Endothelial cell of umbilical vein (primary cell): Measurements from ENCODE around the gene BRAT1. TPM values are rescaled to one million over a fixed set of nuclear protein-coding genes. Genes with fewer than 3 reads are reported as not detected.

ENCODE experiments used
- BruUV-seq: library from RNA; stranded (reverse); fragments of 400-500 nt; replicated peaks from 2 replicates; lab custom pipeline; 2021; lab: Mats Ljungman, UMichigan
- CTCF ChIA-PET: fragments of 300-600, 350-600 bp; sonication (Branson Sonifier 250); formaldehyde crosslinking; loops from one replicate; lab custom pipeline; 2021; ENCODE audit warnings: antibody characterized with exemption, inconsistent platforms; lab: Charles Lee
- POLR2A ChIA-PET: fragments of 300-600, 350-600 bp; sonication (Branson Sonifier 250); formaldehyde crosslinking; loops from one replicate; lab custom pipeline; 2021; ENCODE audit warnings: antibody characterized with exemption, inconsistent platforms; lab: Charles Lee
- DNase-seq: peaks from one replicate; pipeline ENCODE4 v3.0.0-alpha.2; 2011; ENCODE audit warnings: low read depth, low spot score
- FAIRE-seq: peaks from 2 replicates; lab custom pipeline; 2011; peaks lifted over from hg19 to GRCh38; lab: Jason Lieb, UNC
- H2AFZ ChIP-seq: 2 replicates; pipeline ENCODE4 v1.6.0; 2012; ENCODE audit warnings: low read depth, low read length, control low read depth, inconsistent platforms
- H3K27ac ChIP-seq: 2 replicates; pipeline ENCODE4 v1.5.1; 2011; ENCODE audit warnings: low read depth, mild to moderate bottlenecking, control low read depth, low read length, moderate library complexity; ENCODE audit not compliant: insufficient read depth
- H3K27me3 ChIP-seq, 2 experiments: 2 replicates each; pipeline versions ENCODE4 v1.6.0 to v1.6.1; 2011; ENCODE audit warnings: low read length in 2 of 2, mixed read lengths in 1 of 2; ENCODE audit not compliant: control insufficient read depth in 2 of 2, insufficient read depth in 2 of 2
- H3K36me3 ChIP-seq, 2 experiments: 2 replicates in 1 of 2; 3 replicates in 1 of 2; pipeline ENCODE4 v1.5.1; 2011; ENCODE audit warnings: low read length in 2 of 2, mild to moderate bottlenecking in 1 of 2, moderate library complexity in 1 of 2; ENCODE audit not compliant: control insufficient read depth in 2 of 2, insufficient read depth in 2 of 2; ENCODE audit errors: extremely low read depth in 1 of 2
- H3K4me1 ChIP-seq: 3 replicates; pipeline ENCODE4 v1.5.1; 2011; ENCODE audit warnings: mild to moderate bottlenecking, low read length; ENCODE audit not compliant: control insufficient read depth, insufficient read depth; ENCODE audit errors: extremely low read depth
- H3K4me2 ChIP-seq: 2 replicates; pipeline ENCODE4 v1.6.1; 2011; ENCODE audit warnings: low read length, control low read depth, mixed read lengths; ENCODE audit not compliant: insufficient read depth
- H3K4me3 ChIP-seq, 3 experiments: fragments of 200-600 bp in 1 of 3; sonication (generic), shearing (Covaris generic) in 1 of 3; replicated peaks in 1 of 3; 2 replicates each; pipeline ENCODE4 v1.5.1; 2011 to 2016; ENCODE audit warnings: control low read depth in 3 of 3, low read length in 3 of 3, mild to moderate bottlenecking in 2 of 3, inconsistent platforms in 1 of 3, low read depth in 1 of 3, moderate library complexity in 1 of 3; ENCODE audit not compliant: insufficient read depth in 1 of 3
- H3K79me2 ChIP-seq: 2 replicates; pipeline ENCODE4 v1.6.0; 2012; ENCODE audit warnings: low read length, inconsistent platforms; ENCODE audit not compliant: control insufficient read depth, insufficient read depth
- H3K9ac ChIP-seq: replicated peaks from 2 replicates; pipeline ENCODE3; 2011; ENCODE audit warnings: low read length, control low read depth; ENCODE audit not compliant: insufficient read depth; ENCODE audit errors: extremely low read depth
- H3K9me1 ChIP-seq: replicated peaks from 3 replicates; pipeline ENCODE4 v1.6.0; 2011; ENCODE audit warnings: mild to moderate bottlenecking, low read length; ENCODE audit not compliant: control insufficient read depth, insufficient read depth; ENCODE audit errors: extremely low read depth
- H3K9me3 ChIP-seq: replicated peaks from 2 replicates; pipeline ENCODE4 v1.5.1; 2012; ENCODE audit warnings: low read length, inconsistent platforms; ENCODE audit not compliant: control insufficient read depth, insufficient read depth
- H4K20me1 ChIP-seq: replicated peaks from 2 replicates; pipeline ENCODE3; 2011; ENCODE audit warnings: mild to moderate bottlenecking, low read length; ENCODE audit not compliant: control insufficient read depth, insufficient read depth; ENCODE audit errors: extremely low read depth
- CTCF ChIP-seq, 2 donors: IDR thresholded peaks; 1 replicate in 1 of 2; 2 replicates in 1 of 2; pipeline ENCODE4 v1.5.1; 2011; ENCODE audit warnings: low read length in 2 of 2, mild to moderate bottlenecking in 2 of 2, moderate library complexity in 2 of 2, control low read depth in 1 of 2, inconsistent platforms in 1 of 2, low read depth in 1 of 2; ENCODE audit not compliant: insufficient read depth in 1 of 2; ENCODE audit errors: extremely low read depth in 1 of 2
- EZH2 ChIP-seq: IDR thresholded peaks from 2 replicates; pipeline ENCODE4 v1.6.1; 2012; ENCODE audit warnings: borderline replicate concordance, low read depth, mild to moderate bottlenecking, moderate library complexity, low read length, inconsistent platforms; ENCODE audit not compliant: severe bottlenecking
- FOS ChIP-seq: IDR thresholded peaks from 2 replicates; pipeline ENCODE4 v1.6.1; 2011; ENCODE audit warnings: mild to moderate bottlenecking, low read length, moderate library complexity, borderline replicate concordance; ENCODE audit not compliant: insufficient read depth
- GATA2 ChIP-seq: IDR thresholded peaks from 2 replicates; pipeline ENCODE4 v1.7.0; 2011; ENCODE audit warnings: low read depth, mild to moderate bottlenecking, moderate library complexity, mixed read lengths, low read length; ENCODE audit not compliant: insufficient read length, insufficient read depth
- JUN ChIP-seq: IDR thresholded peaks from 2 replicates; pipeline ENCODE4 v1.6.1; 2011; ENCODE audit warnings: borderline replicate concordance, low read depth; ENCODE audit not compliant: insufficient read length, insufficient read depth
- MYC ChIP-seq: IDR thresholded peaks from one replicate; pipeline ENCODE4 v1.6.1; 2011; ENCODE audit warnings: mild to moderate bottlenecking, low read depth, low read length
- POLR2A ChIP-seq: IDR thresholded peaks from 2 replicates; pipeline ENCODE4 v1.6.1; 2012; ENCODE audit warnings: low read depth, mild to moderate bottlenecking, control low read depth, low read length
- dilution Hi-C: fragments of 300-500 bp; cut with MboI; formaldehyde crosslinking; loops from one replicate; pipeline ENCODE4 v1.15.0; 2019; ENCODE audit warnings: low sequenced_read_pairs; ENCODE audit not compliant: extremely low pct_ligation_motif_present
- intact Hi-C: fragments of 100-400 bp; cut with micrococcal nuclease; formaldehyde crosslinking; loops from one replicate; pipeline ENCODE4 v1.10.0; 2022
- polyA plus RNA-seq, 4 experiments: library from polyadenylated mRNA; depleted of rRNA in 3 of 4; stranded (reverse) in 3 of 4; unstranded in 1 of 4; fragments of >200 nt; gene quantifications; 2 replicates each; pipeline versions ENCODE4 v1.2.1 to v1.2.3, GENCODE V29; 2011 to 2012; ENCODE audit warnings: missing spikeins in 1 of 4
- total RNA-seq: library from RNA; stranded (reverse); gene quantifications from 2 replicates; pipeline ENCODE4 v1.2.3, GENCODE V29; 2021
- TF ChIP-seq, protein P1 (sequence below): IDR thresholded peaks from 2 replicates; pipeline ENCODE4 v1.6.1; 2011; ENCODE audit not compliant: insufficient read depth, insufficient read length

BRAT1 gene
- total and polyA plus RNA-seq, 2 donors (not counting 3 experiments of a cell fraction or from before 2014, with no cell fraction given) = 31.1 to 31.6 TPM

DNA sequence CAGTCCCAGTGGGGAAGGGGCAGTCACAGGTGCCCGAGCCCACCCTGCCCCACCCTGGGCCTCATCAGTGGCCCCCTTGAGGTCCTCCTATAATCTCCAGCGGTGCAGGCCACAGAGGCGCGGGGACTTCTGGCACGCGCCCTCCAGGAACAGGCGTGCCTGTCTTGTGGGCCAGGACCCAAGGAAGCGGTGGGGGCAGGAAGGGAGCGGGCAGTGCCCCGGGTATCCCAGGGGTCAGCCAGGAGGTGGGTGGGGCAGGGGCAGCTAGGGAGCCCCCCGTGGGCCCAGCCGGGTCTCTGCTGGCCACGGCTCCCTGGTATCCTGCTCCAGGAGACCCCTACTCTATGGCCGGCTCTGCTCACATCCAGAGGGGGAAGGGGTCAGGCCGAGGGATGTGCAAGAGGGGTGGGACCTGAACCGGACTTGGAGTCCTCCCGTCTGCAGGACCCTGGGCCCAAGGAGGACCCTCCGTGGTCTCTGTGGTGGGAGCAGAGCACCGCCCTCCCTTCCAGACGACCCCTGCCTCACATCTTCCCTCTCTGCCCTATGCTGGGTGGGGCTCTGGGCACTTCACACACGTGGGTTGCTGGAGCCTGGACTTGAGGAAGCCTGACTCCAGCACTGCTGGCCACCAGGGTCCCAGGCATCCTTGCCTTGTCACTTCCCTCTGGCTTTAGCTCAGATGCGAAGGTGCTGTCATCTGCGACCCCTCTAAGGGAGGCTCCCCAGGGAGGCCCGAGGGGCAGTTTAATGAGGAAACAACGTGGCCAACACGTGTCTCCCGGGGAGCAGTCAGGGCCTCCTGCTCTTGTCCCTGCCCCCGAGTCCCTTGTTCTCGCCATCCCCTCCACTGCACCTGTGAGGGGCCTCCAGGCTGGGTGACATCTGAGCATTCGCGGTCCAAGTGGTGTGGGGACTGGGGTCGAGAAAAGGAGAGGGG lies 60.9 kb downstream of the BRAT1 start:
- Histone ChIP-seq H3K27me3 (no peaks in the 10 kb centered on the region), H3K27ac (no peak overlapping the region), H4K20me1 (no peaks in the 10 kb centered on the region), H3K4me3 (no peak overlapping the region), H3K9ac (no peak overlapping the region), H2AFZ (no peak overlapping the region), H3K79me2 (no peaks in the 10 kb centered on the region), H3K4me2 (no peak overlapping the region), H3K4me1 (no peaks in the 10 kb centered on the region), H3K9me1 (no peaks in the 10 kb centered on the region), H3K36me3 (no peaks in the 10 kb centered on the region), H3K9me3 (no peaks in the 10 kb centered on the region)
- BruUV-seq = no TSS peak
- FAIRE-seq (no peak), DNase-seq (no peak)
- POLR2A ChIA-PET = no interaction called here
- dilution Hi-C loops (no loop called here), intact Hi-C loops (no loop called here)
- no peak for TF ChIP-seq MYC
- no peak for TF ChIP-seq GATA2
- no peak for TF ChIP-seq FOS
- no peak for TF ChIP-seq JUN
- TF ChIP-seq, protein P1, sequence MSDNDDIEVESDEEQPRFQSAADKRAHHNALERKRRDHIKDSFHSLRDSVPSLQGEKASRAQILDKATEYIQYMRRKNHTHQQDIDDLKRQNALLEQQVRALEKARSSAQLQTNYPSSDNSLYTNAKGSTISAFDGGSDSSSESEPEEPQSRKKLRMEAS = no peak
- TF ChIP-seq POLR2A = no peak
- TF ChIP-seq EZH2 = no peak
- no peak for TF ChIP-seq CTCF (IDR thresholded peaks at IDR 0.05; ENCODE audit: extremely low read depth in 1 of 2, insufficient read depth in 1 of 2, low read depth in 1 of 2, low read length in 2 of 2)
- CTCF ChIA-PET = no interaction called here
